PFSK-1 (cell line): ENCODE data around the gene ZNF281.

ENCODE experiments used
- FOXP2 ChIP-seq: optimal IDR thresholded peaks from 2 replicates; pipeline ENCODE3; 2011; ENCODE audit warnings: borderline replicate concordance, control low read depth, inconsistent platforms; ENCODE audit not compliant: insufficient read depth; ENCODE audit errors: extremely low read length, extremely low read depth
- POLR2AphosphoS5 ChIP-seq: IDR thresholded peaks from 2 replicates; pipeline ENCODE4 v1.6.1; 2012; ENCODE audit warnings: low read depth, mild to moderate bottlenecking, control low read depth, low read length, moderate library complexity
- REST ChIP-seq, 2 experiments: IDR thresholded peaks; 2 replicates each; pipeline versions ENCODE4 v1.6.1 to v1.8.0; 2011 to 2012; ENCODE audit warnings: low read depth in 2 of 2, low read length in 2 of 2, control low read depth in 1 of 2, inconsistent platforms in 1 of 2, mild to moderate bottlenecking in 1 of 2, moderate library complexity in 1 of 2; ENCODE audit not compliant: insufficient read depth in 1 of 2
- SIN3A ChIP-seq: IDR thresholded peaks from 2 replicates; pipeline ENCODE4 v1.6.1; 2012; ENCODE audit warnings: mild to moderate bottlenecking, low read length, moderate library complexity, borderline replicate concordance; ENCODE audit not compliant: insufficient read depth
- TAF1 ChIP-seq: IDR thresholded peaks from 2 replicates; pipeline ENCODE4 v1.6.1; 2012; ENCODE audit warnings: low read length, control low read depth, borderline replicate concordance; ENCODE audit not compliant: insufficient read depth

ZNF281 gene

GRCh38 chr1:200384818-200385390 lies 24.9 kb downstream of the ZNF281 start:
- TF ChIP-seq SIN3A (no peak), REST (IDR thresholded peaks at IDR 0.05; ENCODE audit: insufficient read depth in 1 of 2, low read depth in 2 of 2, low read length in 2 of 2) (no peak), TAF1 (no peak), POLR2AphosphoS5 (no peak), FOXP2 (no peak)

- TF ChIP-seq FOXP2, result no peak
- TF ChIP-seq TAF1, result no peak
- TF ChIP-seq POLR2AphosphoS5, result no peak
- TF ChIP-seq REST (IDR thresholded peaks at IDR 0.05; ENCODE audit: insufficient read depth in 1 of 2, low read depth in 2 of 2, low read length in 2 of 2), result no peak
- no peak for TF ChIP-seq SIN3A
Observed at GRCh38 chr1:200381256-200381984, 28.4 kb downstream of the ZNF281 start.

- TF ChIP-seq POLR2AphosphoS5 (no peak), TAF1 (no peak), FOXP2 (no peak), REST (IDR thresholded peaks at IDR 0.05; ENCODE audit: insufficient read depth in 1 of 2, low read depth in 2 of 2, low read length in 2 of 2) (no peak), SIN3A (no peak)
Observed at GRCh38 chr1:200380589-200381021, 29.2 kb downstream of the ZNF281 start.

GRCh38 chr1:200379940-200380588 lies 29.8 kb downstream of the ZNF281 start:
- no peak for TF ChIP-seq POLR2AphosphoS5
- TF ChIP-seq REST (IDR thresholded peaks at IDR 0.05; ENCODE audit: insufficient read depth in 1 of 2, low read depth in 2 of 2, low read length in 2 of 2), result no peak
- TF ChIP-seq FOXP2, result no peak
- TF ChIP-seq SIN3A, result no peak
- no peak for TF ChIP-seq TAF1
